A549 (cell line): ENCODE data around the gene NUP62. TPM values are rescaled to one million over a fixed set of nuclear protein-coding genes. Genes with fewer than 3 reads are reported as not detected.

ENCODE experiments used
- ATAC-seq, 2 experiments: fragments of 200-7000 bp in 1 of 2; fragments of >200 bp in 1 of 2; cut with Nextera tagmentation in 1 of 2; cut with Tn5 transposase in 1 of 2; 3 replicates each; pipeline versions ENCODE4 v1.8.0 to v1.9.1; 2018 to 2020; ENCODE audit warnings: mild to moderate bottlenecking in 1 of 2, moderate library complexity in 1 of 2
- CTCF ChIA-PET: fragments of 300-600 bp; sonication (Branson Sonifier 250); formaldehyde crosslinking; extraction: SDS; loops from one replicate; lab custom pipeline; 2021; ENCODE audit warnings: antibody characterized with exemption, inconsistent platforms; lab: Yijun Ruan, JAX
- POLR2A ChIA-PET: fragments of 350-600 bp; formaldehyde crosslinking; extraction: SDS; loops from one replicate; lab custom pipeline; 2021; ENCODE audit warnings: antibody characterized with exemption, inconsistent platforms; lab: Yijun Ruan, JAX
- DNase-seq, 2 experiments: peaks; one replicate each; pipeline versions ENCODE4 v3.0.0 to v3.0.0-alpha.2; 2011 to 2016; ENCODE audit warnings: low read depth in 1 of 2, low spot score in 1 of 2
- FAIRE-seq: peaks from 2 replicates; lab custom pipeline; 2011; peaks lifted over from hg19 to GRCh38; lab: Jason Lieb, UNC
- H3K27ac ChIP-seq, 2 experiments: fragments of >200 bp; sonication (Bioruptor Twin); formaldehyde crosslinking; 3 replicates each; pipeline ENCODE4 v1.5.1; 2016 to 2017
- H3K4me1 ChIP-seq: fragments of >200 bp; sonication (Bioruptor Twin); formaldehyde crosslinking; 3 replicates; pipeline ENCODE4 v1.6.1; 2016
- H3K4me2 ChIP-seq: fragments of >200 bp; sonication (Bioruptor Twin); formaldehyde crosslinking; 3 replicates; pipeline ENCODE4 v1.6.1; 2016
- H3K4me3 ChIP-seq: fragments of >200 bp; sonication (Bioruptor Twin); formaldehyde crosslinking; 3 replicates; pipeline ENCODE4 v1.5.1; 2016
- H3K9me3 ChIP-seq: fragments of >200 bp; sonication (Bioruptor Twin); formaldehyde crosslinking; 3 replicates; pipeline ENCODE4 v1.6.1; 2016
- CHD2 ChIP-seq: fragments of 150-350 bp; IDR thresholded peaks from 2 replicates; pipeline ENCODE4 v1.6.1; 2014; ENCODE audit warnings: low read length; ENCODE audit not compliant: partially characterized antibody
- CHD4 ChIP-seq: fragments of 200-600 bp; sonication (generic); IDR thresholded peaks from 2 replicates; pipeline ENCODE4 v1.6.1; 2016; ENCODE audit warnings: antibody characterized with exemption, mild to moderate bottlenecking, borderline replicate concordance
- EHF ChIP-seq: fragments of 250-450 bp; sonication (Bioruptor Pico); IDR thresholded peaks from 2 replicates; pipeline ENCODE4 v1.5.0; 2020; ENCODE audit warnings: mild to moderate bottlenecking
- EHMT2 ChIP-seq: fragments of 200-600 bp; sonication (generic); IDR thresholded peaks from 2 replicates; pipeline ENCODE4 v1.6.1; 2016; ENCODE audit warnings: antibody characterized with exemption, low read depth, mild to moderate bottlenecking, moderate library complexity
- FOSL2 ChIP-seq, 2 experiments: fragments of 450-650 bp in 1 of 2; fragments of >200 bp in 1 of 2; sonication (Bioruptor Twin) in 1 of 2; formaldehyde crosslinking; IDR thresholded peaks; 2 replicates each; pipeline versions ENCODE4 v1.5.0 to v1.6.1; 2016 to 2020; ENCODE audit warnings: mild to moderate bottlenecking in 1 of 2, moderate library complexity in 1 of 2
- FOXS1 ChIP-seq: fragments of 250-450 bp; sonication (Bioruptor Pico); IDR thresholded peaks from 2 replicates; pipeline ENCODE4 v1.5.0; 2020; ENCODE audit warnings: mild to moderate bottlenecking, moderate library complexity
- GATA3 ChIP-seq: IDR thresholded peaks from 2 replicates; pipeline ENCODE4 v1.6.1; 2012; ENCODE audit warnings: borderline replicate concordance
- HDAC2 ChIP-seq: fragments of 200-600 bp; sonication (generic); IDR thresholded peaks from 2 replicates; pipeline ENCODE4 v1.6.1; 2016
- HEYL ChIP-seq: fragments of 250-450 bp; sonication (Bioruptor Pico); IDR thresholded peaks from 2 replicates; pipeline ENCODE4 v1.8.0; 2021; ENCODE audit warnings: mild to moderate bottlenecking, moderate library complexity
- HOXA7 ChIP-seq: fragments of 250-450 bp; sonication (Bioruptor Pico); IDR thresholded peaks from 2 replicates; pipeline ENCODE4 v1.5.0; 2020; ENCODE audit warnings: mild to moderate bottlenecking, moderate library complexity
- HOXB13 ChIP-seq: fragments of 250-450 bp; sonication (Bioruptor Pico); IDR thresholded peaks from 2 replicates; pipeline ENCODE4 v1.5.0; 2020; ENCODE audit warnings: low read depth, mild to moderate bottlenecking, moderate library complexity
- HOXB5 ChIP-seq: fragments of 250-450 bp; sonication (Bioruptor Pico); IDR thresholded peaks from 2 replicates; pipeline ENCODE4 v1.5.0; 2020; ENCODE audit warnings: mild to moderate bottlenecking, moderate library complexity
- JUN ChIP-seq, 2 experiments: fragments of >200 bp; sonication (Bioruptor Twin); formaldehyde crosslinking; IDR thresholded peaks; 2 replicates in 1 of 2; 3 replicates in 1 of 2; pipeline ENCODE4 v1.6.1; 2016 to 2017
- JUNB ChIP-seq: fragments of >200 bp; sonication (Bioruptor Twin); formaldehyde crosslinking; IDR thresholded peaks from 2 replicates; pipeline ENCODE4 v1.6.1; 2016
- KDM1A ChIP-seq: fragments of 200-600 bp; sonication (generic); IDR thresholded peaks from 2 replicates; pipeline ENCODE4 v1.6.1; 2016; ENCODE audit warnings: low read depth, mild to moderate bottlenecking
- MAFK ChIP-seq: fragments of 450-650 bp; IDR thresholded peaks from 2 replicates; pipeline ENCODE4 v1.6.1; 2014; ENCODE audit not compliant: partially characterized antibody
- MYC ChIP-seq: IDR thresholded peaks from 2 replicates; pipeline ENCODE4 v1.6.1; 2012; ENCODE audit warnings: mild to moderate bottlenecking, inconsistent platforms, low read length, improper control_type of control experiment, borderline replicate concordance
- NR3C1 ChIP-seq: fragments of >200 bp; sonication (Bioruptor Twin); formaldehyde crosslinking; IDR thresholded peaks from 3 replicates; pipeline ENCODE4 v1.6.1; 2017
- POLR2A ChIP-seq: IDR thresholded peaks from 2 replicates; pipeline ENCODE4 v1.6.1; 2012; ENCODE audit warnings: mild to moderate bottlenecking, low read length
- POLR2AphosphoS2 ChIP-seq: conservative IDR thresholded peaks from 2 replicates; pipeline ENCODE4 v1.6.1; 2012; ENCODE audit warnings: low read length, improper control_type of control experiment, inconsistent platforms
- RAD21 ChIP-seq, 2 experiments: fragments of >200 bp in 1 of 2; sonication (Bioruptor Twin) in 1 of 2; formaldehyde crosslinking in 1 of 2; IDR thresholded peaks in 1 of 2; conservative IDR thresholded peaks in 1 of 2; 2 replicates in 1 of 2; 3 replicates in 1 of 2; pipeline ENCODE4 v1.6.1; 2012 to 2018; ENCODE audit warnings: inconsistent platforms in 1 of 2
- RCOR1 ChIP-seq: fragments of 150-350 bp; IDR thresholded peaks from 2 replicates; pipeline ENCODE4 v1.6.1; 2014; ENCODE audit warnings: antibody characterized with exemption, low read length, low read depth
- RNF2 ChIP-seq: fragments of 200-600 bp; sonication (generic); IDR thresholded peaks from 2 replicates; pipeline ENCODE4 v1.6.1; 2016; ENCODE audit warnings: low read depth, mild to moderate bottlenecking, antibody characterized with exemption, moderate library complexity, borderline replicate concordance
- SMC3 ChIP-seq: fragments of >200 bp; sonication (Bioruptor Twin); formaldehyde crosslinking; IDR thresholded peaks from 3 replicates; pipeline ENCODE4 v1.6.1; 2018; ENCODE audit warnings: inconsistent platforms
- TP53 ChIP-seq: fragments of 250-450 bp; sonication (Bioruptor Pico); IDR thresholded peaks from 2 replicates; pipeline ENCODE4 v1.5.0; 2021; ENCODE audit warnings: mild to moderate bottlenecking, moderate library complexity
- ZFP36 ChIP-seq: fragments of 450-650 bp; IDR thresholded peaks from 2 replicates; pipeline ENCODE4 v1.6.1; 2014; ENCODE audit warnings: borderline replicate concordance; ENCODE audit not compliant: partially characterized antibody
- ZNF302 ChIP-seq: fragments of 250-450 bp; sonication (Bioruptor Pico); IDR thresholded peaks from 2 replicates; pipeline ENCODE4 v1.9.0; 2021; ENCODE audit warnings: inconsistent platforms, mild to moderate bottlenecking, moderate library complexity
- WGBS: methylation state at CpG from one replicate; pipeline ENCODE4 v1.1.6; 2017; ENCODE audit errors: missing lambda C conversion rate; 5-methylcytosine and 5-hydroxymethylcytosine counted together
- polyA plus RNA-seq, 4 experiments: library from polyadenylated mRNA; depleted of rRNA in 3 of 4; stranded (reverse); fragments of >200 nt; fragmentation: RNase III in 1 of 4; extraction: RNeasy Plus Mini Kit Qiagen cat#74134 plus additional on column Dnase treatment in 1 of 4; gene quantifications; 2 replicates in 3 of 4; 3 replicates in 1 of 4; pipeline ENCODE4 v1.2.3, GENCODE V29; 2011 to 2017
- TF ChIP-seq, protein P1 (sequence below): fragments of 450-650 bp; IDR thresholded peaks from 2 replicates; pipeline ENCODE4 v1.6.1; 2014; ENCODE audit warnings: antibody characterized with exemption
- TF ChIP-seq, protein P2 (sequence below): fragments of >200 bp; sonication (Bioruptor Twin); formaldehyde crosslinking; IDR thresholded peaks from 2 replicates; pipeline ENCODE4 v1.6.1; 2016
- TF ChIP-seq, protein P3 (sequence below): fragments of 150-350 bp; IDR thresholded peaks from 2 replicates; pipeline ENCODE4 v1.6.1; 2014; ENCODE audit warnings: low read depth, mild to moderate bottlenecking, low read length
- TF ChIP-seq, protein P4 (sequence below): fragments of 250-450 bp; sonication (Bioruptor Pico); IDR thresholded peaks from 2 replicates; pipeline ENCODE4 v1.5.0; 2020; ENCODE audit warnings: low read depth, mild to moderate bottlenecking, moderate library complexity
- TF ChIP-seq, protein P5 (sequence below): fragments of >200 bp; sonication (Bioruptor Twin); formaldehyde crosslinking; IDR thresholded peaks from 3 replicates; pipeline ENCODE4 v1.6.1; 2016

NUP62 gene
- polyA plus RNA-seq, 2 of the 4 experiments (the other 2 are of a cell fraction): 21.4 to 83.9 TPM

DNA sequence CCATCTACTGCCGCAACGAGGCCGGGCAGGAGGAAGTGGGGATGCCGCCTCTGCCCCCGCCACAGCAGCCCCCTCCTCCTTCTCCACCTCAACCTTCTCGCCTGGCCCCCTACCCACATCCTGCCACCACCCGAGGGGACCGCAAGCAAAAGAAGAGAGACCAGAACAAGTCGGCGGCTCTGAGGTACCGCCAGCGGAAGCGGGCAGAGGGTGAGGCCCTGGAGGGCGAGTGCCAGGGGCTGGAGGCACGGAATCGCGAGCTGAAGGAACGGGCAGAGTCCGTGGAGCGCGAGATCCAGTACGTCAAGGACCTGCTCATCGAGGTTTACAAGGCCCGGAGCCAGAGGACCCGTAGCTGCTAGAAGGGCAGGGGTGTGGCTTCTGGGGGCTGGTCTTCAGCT, 3.4 kb upstream of the NUP62 start (continued):
- TF ChIP-seq, protein P1, sequence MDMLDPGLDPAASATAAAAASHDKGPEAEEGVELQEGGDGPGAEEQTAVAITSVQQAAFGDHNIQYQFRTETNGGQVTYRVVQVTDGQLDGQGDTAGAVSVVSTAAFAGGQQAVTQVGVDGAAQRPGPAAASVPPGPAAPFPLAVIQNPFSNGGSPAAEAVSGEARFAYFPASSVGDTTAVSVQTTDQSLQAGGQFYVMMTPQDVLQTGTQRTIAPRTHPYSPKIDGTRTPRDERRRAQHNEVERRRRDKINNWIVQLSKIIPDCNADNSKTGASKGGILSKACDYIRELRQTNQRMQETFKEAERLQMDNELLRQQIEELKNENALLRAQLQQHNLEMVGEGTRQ: no peak
- TF ChIP-seq HOXA7: no peak
- TF ChIP-seq MYC: no peak

DNA sequence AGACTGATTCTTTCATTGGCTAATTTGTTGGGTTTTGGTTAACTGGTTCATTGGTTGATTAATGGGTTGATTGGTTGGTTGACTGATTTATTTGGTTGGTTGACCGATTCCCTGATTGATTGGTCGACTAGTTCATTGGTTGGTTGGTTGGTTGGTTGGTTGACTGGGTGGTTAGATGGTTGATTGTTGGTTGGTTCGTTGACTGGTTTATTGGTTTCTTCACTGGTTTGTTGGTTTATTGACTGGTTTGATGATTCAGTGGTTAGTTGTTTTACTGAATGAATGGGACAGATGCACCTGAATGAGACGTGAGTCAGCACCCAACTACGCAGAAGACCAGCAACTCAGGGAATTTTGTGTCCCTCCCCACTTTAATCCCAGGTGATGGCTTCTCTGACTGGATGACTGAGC, 2.7 kb upstream of the NUP62 start:
- TF ChIP-seq KDM1A (no peak), RCOR1 (no peak), FOXS1 (CRISPR knock-in tag) (no peak), HDAC2 (no peak), JUN (IDR thresholded peaks at IDR 0.05) (no peak), RAD21 (conservative IDR thresholded peaks at IDR 0.05 in 1 of 2, IDR thresholded peaks at IDR 0.05 in 1 of 2) (no peak), MAFK (no peak), NR3C1 (no peak), EHMT2 (no peak), FOSL2 (IDR thresholded peaks at IDR 0.05) (no peak), FOSL2 (CRISPR knock-in tag; IDR thresholded peaks at IDR 0.05) (no peak), RNF2 (no peak), TP53 (CRISPR knock-in tag) (no peak), HOXB5 (CRISPR knock-in tag) (no peak), JUNB (no peak), ZFP36 (no peak), POLR2AphosphoS2 (no peak), SMC3 (no peak), ZNF302 (CRISPR knock-in tag) (no peak)
- TF ChIP-seq, protein P2, sequence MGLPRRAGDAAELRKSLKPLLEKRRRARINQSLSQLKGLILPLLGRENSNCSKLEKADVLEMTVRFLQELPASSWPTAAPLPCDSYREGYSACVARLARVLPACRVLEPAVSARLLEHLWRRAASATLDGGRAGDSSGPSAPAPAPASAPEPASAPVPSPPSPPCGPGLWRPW: no peak
- TF ChIP-seq, protein P3, sequence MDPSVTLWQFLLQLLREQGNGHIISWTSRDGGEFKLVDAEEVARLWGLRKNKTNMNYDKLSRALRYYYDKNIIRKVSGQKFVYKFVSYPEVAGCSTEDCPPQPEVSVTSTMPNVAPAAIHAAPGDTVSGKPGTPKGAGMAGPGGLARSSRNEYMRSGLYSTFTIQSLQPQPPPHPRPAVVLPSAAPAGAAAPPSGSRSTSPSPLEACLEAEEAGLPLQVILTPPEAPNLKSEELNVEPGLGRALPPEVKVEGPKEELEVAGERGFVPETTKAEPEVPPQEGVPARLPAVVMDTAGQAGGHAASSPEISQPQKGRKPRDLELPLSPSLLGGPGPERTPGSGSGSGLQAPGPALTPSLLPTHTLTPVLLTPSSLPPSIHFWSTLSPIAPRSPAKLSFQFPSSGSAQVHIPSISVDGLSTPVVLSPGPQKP: no peak
- CTCF ChIA-PET: interaction anchor here (1.5 kb wide), 1 partner anchor 215 kb away, joined by 3 read pairs; no protein-coding TSS in a partner anchor
- Histone ChIP-seq H3K4me2 (no peak overlapping the region), H3K4me3 (no peak overlapping the region), H3K4me1 (peaks cover 14% of the 10 kb centered on the region), H3K9me3 (no peaks in the 10 kb centered on the region), H3K27ac (no peak overlapping the region)
- POLR2A ChIA-PET: interaction anchor here (0.7 kb wide), 1 partner anchor 44 kb away, joined by 5 read pairs; no protein-coding TSS in a partner anchor
- no peak for DNase-seq
- whole genome bisulfite sequencing: 85% methylated on average over 5 of the region's 5 CpGs
- FAIRE-seq: no peak
- ATAC-seq: no peak

DNA sequence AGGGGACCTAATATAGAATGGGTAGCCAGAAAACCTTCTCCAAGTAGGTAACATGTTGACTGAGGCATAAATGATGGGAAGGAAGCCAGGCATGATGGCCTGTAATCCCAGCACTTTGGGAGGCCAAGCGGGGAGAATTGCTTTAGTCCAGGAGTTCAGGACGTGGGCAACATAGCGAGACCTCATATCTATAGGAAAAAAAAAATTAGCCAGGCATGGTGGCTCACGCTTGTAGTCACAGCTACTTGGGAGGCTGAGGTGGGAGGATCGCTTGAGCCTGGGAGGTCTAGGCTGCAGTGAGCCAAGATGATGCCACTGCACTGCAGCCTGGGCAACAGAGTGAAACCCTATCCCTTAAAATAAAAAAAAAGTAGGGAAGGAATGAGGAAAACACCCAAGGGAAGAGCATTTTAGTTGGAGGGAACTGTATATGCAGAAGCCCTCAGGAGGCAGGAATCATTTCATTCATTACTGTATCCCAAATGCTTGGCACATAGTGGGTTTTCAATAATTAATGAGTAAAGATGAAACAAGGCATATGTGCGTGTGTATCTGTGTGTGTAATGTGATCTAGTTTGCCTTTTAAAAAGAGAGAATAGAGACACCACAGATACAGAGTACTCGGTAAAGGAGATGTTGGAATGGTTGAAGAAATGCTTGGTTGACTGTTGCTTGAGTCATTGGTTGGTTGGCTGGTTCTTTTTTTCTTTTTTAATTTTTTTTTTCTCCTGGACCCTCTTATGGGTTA, 2.2 kb upstream of the NUP62 start:
- no peak for FAIRE-seq
- ChIA-PET POLR2A (no interaction called here), CTCF (interaction anchor here (1.0 to 1.5 kb wide), 2 partner anchors 204 to 216 kb away, joined by 3 to 5 read pairs; no protein-coding TSS in a partner anchor)
- Histone ChIP-seq H3K27ac (no peak overlapping the region), H3K4me3 (no peak overlapping the region), H3K9me3 (no peaks in the 10 kb centered on the region), H3K4me1 (peaks cover 16% of the 10 kb centered on the region), H3K4me2 (no peak overlapping the region)
- ATAC-seq: no peak
- 91% methylated on average over 7 of the region's 7 CpGs for WGBS
- DNase-seq: no peak
- TF ChIP-seq, protein P4, sequence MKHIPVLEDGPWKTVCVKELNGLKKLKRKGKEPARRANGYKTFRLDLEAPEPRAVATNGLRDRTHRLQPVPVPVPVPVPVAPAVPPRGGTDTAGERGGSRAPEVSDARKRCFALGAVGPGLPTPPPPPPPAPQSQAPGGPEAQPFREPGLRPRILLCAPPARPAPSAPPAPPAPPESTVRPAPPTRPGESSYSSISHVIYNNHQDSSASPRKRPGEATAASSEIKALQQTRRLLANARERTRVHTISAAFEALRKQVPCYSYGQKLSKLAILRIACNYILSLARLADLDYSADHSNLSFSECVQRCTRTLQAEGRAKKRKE (CRISPR knock-in tag): no peak
- no peak for TF ChIP-seq POLR2A
- TF ChIP-seq JUNB: no peak
- TF ChIP-seq GATA3: no peak
- TF ChIP-seq MAFK: no peak
- TF ChIP-seq RAD21 (conservative IDR thresholded peaks at IDR 0.05 in 1 of 2, IDR thresholded peaks at IDR 0.05 in 1 of 2): no peak
- no peak for TF ChIP-seq HEYL (CRISPR knock-in tag)
- TF ChIP-seq, protein P1: no peak
- no peak for TF ChIP-seq CHD4
- TF ChIP-seq EHF (CRISPR knock-in tag): no peak
- no peak for TF ChIP-seq CHD2
- TF ChIP-seq, protein P5, sequence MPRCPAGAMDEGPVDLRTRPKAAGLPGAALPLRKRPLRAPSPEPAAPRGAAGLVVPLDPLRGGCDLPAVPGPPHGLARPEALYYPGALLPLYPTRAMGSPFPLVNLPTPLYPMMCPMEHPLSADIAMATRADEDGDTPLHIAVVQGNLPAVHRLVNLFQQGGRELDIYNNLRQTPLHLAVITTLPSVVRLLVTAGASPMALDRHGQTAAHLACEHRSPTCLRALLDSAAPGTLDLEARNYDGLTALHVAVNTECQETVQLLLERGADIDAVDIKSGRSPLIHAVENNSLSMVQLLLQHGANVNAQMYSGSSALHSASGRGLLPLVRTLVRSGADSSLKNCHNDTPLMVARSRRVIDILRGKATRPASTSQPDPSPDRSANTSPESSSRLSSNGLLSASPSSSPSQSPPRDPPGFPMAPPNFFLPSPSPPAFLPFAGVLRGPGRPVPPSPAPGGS: no peak
- no peak for TF ChIP-seq HOXB13 (CRISPR knock-in tag)
